K562 (cell line): ENCODE data around the gene SLC25A48.

Experiments
- BRD4 ChIP-seq: fragments of 200-600 bp; sonication (generic); IDR thresholded peaks from 2 replicates; pipeline ENCODE4 v1.6.1; 2017; ENCODE audit warnings: inconsistent platforms
- CBX3 ChIP-seq, 2 experiments: IDR thresholded peaks; 1 replicate in 1 of 2; 2 replicates in 1 of 2; pipeline ENCODE4 v1.6.1; 2012; ENCODE audit warnings: inconsistent platforms in 2 of 2, low read length in 2 of 2, borderline replicate concordance in 1 of 2, control low read depth in 1 of 2
- FOS ChIP-seq: IDR thresholded peaks from 3 replicates; pipeline ENCODE4 v1.6.1; 2011; ENCODE audit not compliant: insufficient read length; ENCODE audit errors: extremely low read depth
- FOXK2 ChIP-seq, 2 experiments: fragments of 450-650 bp; IDR thresholded peaks in 1 of 2; conservative IDR thresholded peaks in 1 of 2; 2 replicates each; pipeline ENCODE4 v1.6.1; 2016; ENCODE audit warnings: low read depth in 2 of 2, mild to moderate bottlenecking in 1 of 2
- HNRNPK ChIP-seq: fragments of 200-400 bp; formaldehyde crosslinking; IDR thresholded peaks from one replicate; pipeline ENCODE4 v1.6.1; 2018; ENCODE audit warnings: mild to moderate bottlenecking, low read depth, low read length; ENCODE audit not compliant: poor library complexity, severe bottlenecking
- POLR2AphosphoS5 ChIP-seq: IDR thresholded peaks from 2 replicates; pipeline ENCODE4 v1.6.1; 2011; ENCODE audit warnings: mild to moderate bottlenecking, low read depth, low read length, moderate library complexity; ENCODE audit not compliant: control insufficient read depth, insufficient read depth
- RAD21 ChIP-seq, 2 experiments: fragments of 250-450 bp in 1 of 2; fragments of 450-650 bp in 1 of 2; sonication (Bioruptor Pico) in 1 of 2; formaldehyde crosslinking in 1 of 2; IDR thresholded peaks in 1 of 2; conservative IDR thresholded peaks in 1 of 2; 2 replicates each; pipeline versions ENCODE4 v1.4.0 to v1.8.0; 2020 to 2022; ENCODE audit warnings: mild to moderate bottlenecking in 2 of 2, moderate library complexity in 1 of 2
- RBM17 ChIP-seq: fragments of 200-400 bp; formaldehyde crosslinking; IDR thresholded peaks from 2 replicates; pipeline ENCODE4 v1.6.1; 2017; ENCODE audit warnings: low read depth, mild to moderate bottlenecking, low read length, borderline replicate concordance
- SREBF1 ChIP-seq: fragments of 150-350 bp; IDR thresholded peaks from 2 replicates; pipeline ENCODE4 v1.6.1; 2014; ENCODE audit warnings: antibody characterized with exemption, low read depth, low read length, borderline replicate concordance
- TF ChIP-seq, protein P1 (sequence below): fragments of 250-450 bp; sonication (Bioruptor Pico); IDR thresholded peaks from 2 replicates; pipeline ENCODE4 v1.8.0; 2021; ENCODE audit warnings: moderate library complexity, mild to moderate bottlenecking, inconsistent platforms
- TF ChIP-seq, protein P2 (sequence below), 3 experiments: IDR thresholded peaks in 2 of 3; conservative IDR thresholded peaks in 1 of 3; 2 replicates each; pipeline ENCODE4 v1.5.1; 2011 to 2012; ENCODE audit warnings: low read length in 3 of 3, mild to moderate bottlenecking in 3 of 3, control low read depth in 2 of 3, improper control_type of control experiment in 1 of 3, inconsistent platforms in 1 of 3, low read depth in 1 of 3, mixed read lengths in 1 of 3, moderate library complexity in 1 of 3; ENCODE audit not compliant: insufficient read depth in 2 of 3
- TF ChIP-seq, protein P3 (sequence below): sonication (generic); formaldehyde crosslinking; IDR thresholded peaks from 2 replicates; pipeline ENCODE4 v1.8.1; 2022; ENCODE audit warnings: missing genetic modification reagents

DNA sequence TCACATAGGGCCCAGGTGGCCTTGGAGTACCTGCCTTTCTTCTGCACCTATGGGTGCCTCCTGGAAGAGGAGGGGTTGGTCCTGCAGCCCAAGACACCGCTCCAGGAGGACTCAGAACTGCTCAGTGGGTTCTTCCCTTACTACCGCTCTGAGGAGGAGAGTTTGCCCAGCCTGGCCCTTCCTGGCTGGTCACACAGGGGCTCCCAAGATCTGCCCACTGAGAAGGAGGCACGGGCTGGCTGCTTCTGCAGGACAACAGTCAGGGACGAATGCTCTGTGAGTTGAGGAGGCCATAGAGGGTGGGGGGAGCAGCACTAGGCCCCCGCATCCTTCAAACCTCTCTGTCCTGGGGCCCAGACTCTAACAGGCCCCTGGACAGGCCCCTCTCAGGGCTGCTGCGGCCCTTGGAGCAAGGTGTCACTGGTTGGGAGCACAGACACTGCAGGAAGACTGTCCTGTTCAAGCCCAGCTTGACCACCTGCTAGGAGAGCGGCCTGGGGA lies 9.9 kb upstream of the SLC25A48 start:
- TF ChIP-seq FOXK2 (conservative IDR thresholded peaks at IDR 0.05 in 1 of 2, IDR thresholded peaks at IDR 0.05 in 1 of 2; ENCODE audit: low read depth in 2 of 2), result no peak
- no peak for TF ChIP-seq RBM17
- no peak for TF ChIP-seq HNRNPK
- TF ChIP-seq RAD21 (CRISPR knock-in tag; conservative IDR thresholded peaks at IDR 0.05 in 1 of 2, IDR thresholded peaks at IDR 0.05 in 1 of 2), result no peak
- TF ChIP-seq, protein P1, sequence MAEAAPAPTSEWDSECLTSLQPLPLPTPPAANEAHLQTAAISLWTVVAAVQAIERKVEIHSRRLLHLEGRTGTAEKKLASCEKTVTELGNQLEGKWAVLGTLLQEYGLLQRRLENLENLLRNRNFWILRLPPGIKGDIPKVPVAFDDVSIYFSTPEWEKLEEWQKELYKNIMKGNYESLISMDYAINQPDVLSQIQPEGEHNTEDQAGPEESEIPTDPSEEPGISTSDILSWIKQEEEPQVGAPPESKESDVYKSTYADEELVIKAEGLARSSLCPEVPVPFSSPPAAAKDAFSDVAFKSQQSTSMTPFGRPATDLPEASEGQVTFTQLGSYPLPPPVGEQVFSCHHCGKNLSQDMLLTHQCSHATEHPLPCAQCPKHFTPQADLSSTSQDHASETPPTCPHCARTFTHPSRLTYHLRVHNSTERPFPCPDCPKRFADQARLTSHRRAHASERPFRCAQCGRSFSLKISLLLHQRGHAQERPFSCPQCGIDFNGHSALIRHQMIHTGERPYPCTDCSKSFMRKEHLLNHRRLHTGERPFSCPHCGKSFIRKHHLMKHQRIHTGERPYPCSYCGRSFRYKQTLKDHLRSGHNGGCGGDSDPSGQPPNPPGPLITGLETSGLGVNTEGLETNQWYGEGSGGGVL (CRISPR knock-in tag), result no peak
- no peak for TF ChIP-seq BRD4
- TF ChIP-seq SREBF1, result no peak
- TF ChIP-seq, protein P2, sequence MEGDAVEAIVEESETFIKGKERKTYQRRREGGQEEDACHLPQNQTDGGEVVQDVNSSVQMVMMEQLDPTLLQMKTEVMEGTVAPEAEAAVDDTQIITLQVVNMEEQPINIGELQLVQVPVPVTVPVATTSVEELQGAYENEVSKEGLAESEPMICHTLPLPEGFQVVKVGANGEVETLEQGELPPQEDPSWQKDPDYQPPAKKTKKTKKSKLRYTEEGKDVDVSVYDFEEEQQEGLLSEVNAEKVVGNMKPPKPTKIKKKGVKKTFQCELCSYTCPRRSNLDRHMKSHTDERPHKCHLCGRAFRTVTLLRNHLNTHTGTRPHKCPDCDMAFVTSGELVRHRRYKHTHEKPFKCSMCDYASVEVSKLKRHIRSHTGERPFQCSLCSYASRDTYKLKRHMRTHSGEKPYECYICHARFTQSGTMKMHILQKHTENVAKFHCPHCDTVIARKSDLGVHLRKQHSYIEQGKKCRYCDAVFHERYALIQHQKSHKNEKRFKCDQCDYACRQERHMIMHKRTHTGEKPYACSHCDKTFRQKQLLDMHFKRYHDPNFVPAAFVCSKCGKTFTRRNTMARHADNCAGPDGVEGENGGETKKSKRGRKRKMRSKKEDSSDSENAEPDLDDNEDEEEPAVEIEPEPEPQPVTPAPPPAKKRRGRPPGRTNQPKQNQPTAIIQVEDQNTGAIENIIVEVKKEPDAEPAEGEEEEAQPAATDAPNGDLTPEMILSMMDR (IDR thresholded peaks at IDR 0.05 in 2 of 3, conservative IDR thresholded peaks at IDR 0.05 in 1 of 3; ENCODE audit: insufficient read depth in 2 of 3, low read depth in 1 of 3, low read length in 3 of 3), result no peak
- TF ChIP-seq, protein P3, sequence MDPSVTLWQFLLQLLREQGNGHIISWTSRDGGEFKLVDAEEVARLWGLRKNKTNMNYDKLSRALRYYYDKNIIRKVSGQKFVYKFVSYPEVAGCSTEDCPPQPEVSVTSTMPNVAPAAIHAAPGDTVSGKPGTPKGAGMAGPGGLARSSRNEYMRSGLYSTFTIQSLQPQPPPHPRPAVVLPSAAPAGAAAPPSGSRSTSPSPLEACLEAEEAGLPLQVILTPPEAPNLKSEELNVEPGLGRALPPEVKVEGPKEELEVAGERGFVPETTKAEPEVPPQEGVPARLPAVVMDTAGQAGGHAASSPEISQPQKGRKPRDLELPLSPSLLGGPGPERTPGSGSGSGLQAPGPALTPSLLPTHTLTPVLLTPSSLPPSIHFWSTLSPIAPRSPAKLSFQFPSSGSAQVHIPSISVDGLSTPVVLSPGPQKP (CRISPR knock-in tag), result no peak
- no peak for TF ChIP-seq POLR2AphosphoS5
- no peak for TF ChIP-seq FOS
- no peak for TF ChIP-seq CBX3 (IDR thresholded peaks at IDR 0.05; ENCODE audit: borderline replicate concordance in 1 of 2, low read length in 2 of 2)
